ENCODE data around the gene FBN1.

Gene FBN1

DNA sequence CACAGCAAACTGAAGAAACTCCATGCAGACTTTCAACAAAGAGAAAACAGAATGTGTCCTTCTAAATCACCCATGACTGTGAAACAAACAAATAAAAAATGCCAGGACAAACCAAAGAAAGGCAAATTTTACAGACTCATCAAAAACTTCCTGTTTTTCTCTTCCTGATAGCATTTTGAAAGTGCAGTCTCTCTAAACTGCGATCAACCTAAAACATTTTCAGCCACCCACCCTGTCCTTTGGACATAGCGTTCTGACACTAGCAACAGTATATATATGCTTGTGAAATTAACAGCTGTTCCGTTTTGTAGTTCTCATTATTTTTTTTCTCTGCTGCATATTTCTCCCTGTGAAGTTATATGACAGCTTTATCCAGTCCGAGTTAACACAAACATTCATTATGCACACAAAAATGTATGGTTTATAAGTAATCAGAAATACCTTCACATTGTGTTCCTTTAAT is 151.7 kb downstream of the FBN1 start:
- H3K79me1 ChIP-seq (replicated peaks; ENCODE audit: low read length, poor library complexity, severe bottlenecking) = peaks cover 12% of the 10 kb centered on the region
- H3K4me2 ChIP-seq (ENCODE audit: low read length, poor library complexity, severe bottlenecking) = peak overlapping the region; percentile 33
- H3K9me3 ChIP-seq (ENCODE audit: control insufficient read depth, low read length) = no peaks in the 10 kb centered on the region
- H2BK15ac ChIP-seq (ENCODE audit: low read depth, poor library complexity, severe bottlenecking) = no peak overlapping the region
- H3K27ac ChIP-seq (ENCODE audit: low read length, poor library complexity, severe bottlenecking) = peak overlapping the region; percentile 94
- peak overlapping the region; percentile 89 for H3K9ac ChIP-seq (ENCODE audit: low read length)
- H3K27me3 ChIP-seq (ENCODE audit: control insufficient read depth in 1 of 2, insufficient read depth in 1 of 2, low read length in 2 of 2) = no peaks in the 10 kb centered on the region
- no peak overlapping the region for H3K18ac ChIP-seq (ENCODE audit: low read depth in 1 of 2, low read length in 2 of 2)
- H3K4me3 ChIP-seq (ENCODE audit: insufficient read depth in 1 of 2, low read depth in 1 of 2, low read length in 2 of 2) = peak overlapping the region in 1 of 2 experiments; percentile 21
- H3K14ac ChIP-seq (ENCODE audit: low read length in 2 of 2) = no peak overlapping the region
- H2AFZ ChIP-seq (ENCODE audit: low read depth, low read length) = no peak overlapping the region
- no CpG with 5 or more reads among the region's 4 CpGs for WGBS
- DNase-seq = no peak
- no peak overlapping the region for H4K91ac ChIP-seq (ENCODE audit: low read length)
- H3K4ac ChIP-seq (ENCODE audit: low read depth in 1 of 2, low read length in 2 of 2) = no peak overlapping the region
- H2BK120ac ChIP-seq (ENCODE audit: low read depth, low read length) = no peak overlapping the region
- no peak overlapping the region for H4K8ac ChIP-seq (ENCODE audit: low read length)
- H2AK5ac ChIP-seq (ENCODE audit: low read length, severe bottlenecking) = no peak overlapping the region
- no peak overlapping the region for H2BK12ac ChIP-seq (ENCODE audit: low read length in 2 of 2)
- peak overlapping the region; percentile 44 for H2BK5ac ChIP-seq (ENCODE audit: low read depth, low read length, poor library complexity, severe bottlenecking)
- peaks cover 2% of the 10 kb centered on the region for H3K4me1 ChIP-seq (ENCODE audit: control insufficient read depth, insufficient read depth, low read depth, low read length)
- H3K23ac ChIP-seq (ENCODE audit: low read length in 2 of 2) = no peak overlapping the region
- H3K36me3 ChIP-seq (ENCODE audit: control insufficient read depth in 1 of 2, insufficient read depth in 2 of 2, low read depth in 1 of 2, low read length in 2 of 2) = peaks cover 22 to 91% of the 10 kb centered on the region in 2 experiments

DNA sequence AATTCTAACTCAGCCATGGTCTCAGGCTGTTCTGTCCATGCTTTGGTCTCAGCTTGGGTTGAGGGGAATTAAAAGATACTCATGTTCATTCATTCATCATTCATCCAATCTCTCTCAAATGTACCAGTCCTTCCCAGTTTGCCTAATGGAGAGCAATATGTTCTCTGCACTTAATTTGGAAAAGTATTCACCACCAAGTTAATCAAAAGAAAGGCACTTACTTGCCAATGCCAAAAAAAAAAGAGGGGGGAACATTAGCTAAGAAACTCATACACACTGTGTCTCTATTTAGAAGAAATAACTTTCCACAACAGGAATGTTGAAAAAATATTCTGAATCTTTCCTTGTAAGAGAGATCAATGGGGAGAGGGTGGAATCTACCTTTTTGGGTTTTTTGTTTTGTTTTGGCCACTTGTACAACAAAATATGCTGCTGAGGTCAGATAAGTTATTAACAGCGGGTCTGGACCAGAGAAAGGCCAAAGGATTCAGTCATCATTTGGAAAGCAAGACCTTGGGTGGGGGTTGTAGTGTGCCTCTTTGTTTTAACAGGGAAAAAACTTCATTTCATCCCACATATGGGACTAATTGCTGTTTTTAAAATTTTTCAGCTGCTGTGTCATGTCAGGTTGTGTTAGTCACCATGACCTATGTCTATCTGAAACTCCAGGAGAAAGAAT is 152.3 kb downstream of the FBN1 start:
- WGBS = 13% methylated on average over 1 of the region's 1 CpG
- Histone ChIP-seq H4K91ac (ENCODE audit: low read length) (no peak overlapping the region), H3K4me1 (ENCODE audit: control insufficient read depth, insufficient read depth, low read depth, low read length) (peaks cover 2% of the 10 kb centered on the region)

DNA sequence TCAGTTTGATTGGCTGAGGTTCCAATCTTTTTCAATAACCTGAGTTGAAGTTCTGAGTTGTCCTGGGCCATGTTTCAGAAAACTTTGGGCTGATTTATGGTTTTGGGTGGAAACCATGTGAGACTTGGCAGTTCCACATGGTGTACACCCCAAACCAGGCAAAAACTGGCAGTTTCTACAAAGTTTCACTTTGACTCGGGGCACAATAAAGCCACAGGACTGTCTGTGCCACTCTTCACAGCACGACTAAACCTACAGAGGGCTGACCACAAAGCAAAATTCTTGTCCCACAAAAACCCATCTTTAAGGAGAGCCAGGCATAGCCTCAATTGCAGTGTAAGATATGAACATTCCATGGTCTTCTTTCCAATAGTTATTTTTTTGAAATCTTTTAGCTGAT is 159.3 kb downstream of the FBN1 start:
- 100% methylated on average over 2 of the region's 2 CpGs for WGBS
- no peak overlapping the region for H3K23ac ChIP-seq (ENCODE audit: low read length in 2 of 2)
- H3K4me1 ChIP-seq (ENCODE audit: control insufficient read depth, insufficient read depth, low read depth, low read length) = no peaks in the 10 kb centered on the region
- DNase-seq = no peak
- H4K91ac ChIP-seq (ENCODE audit: low read length) = no peak overlapping the region
- no peak overlapping the region for H3K27ac ChIP-seq (ENCODE audit: low read length, poor library complexity, severe bottlenecking)
- H2AFZ ChIP-seq (ENCODE audit: low read depth, low read length) = no peak overlapping the region
- peak overlapping the region; percentile 33 for H3K9ac ChIP-seq (ENCODE audit: low read length)
- no peak overlapping the region for H3K4ac ChIP-seq (ENCODE audit: low read depth in 1 of 2, low read length in 2 of 2)
- H2AK5ac ChIP-seq (ENCODE audit: low read length, severe bottlenecking) = no peak overlapping the region
- H3K4me2 ChIP-seq (ENCODE audit: low read length, poor library complexity, severe bottlenecking) = no peak overlapping the region
- no peak overlapping the region for H2BK15ac ChIP-seq (ENCODE audit: low read depth, poor library complexity, severe bottlenecking)
- no peaks in the 10 kb centered on the region for H3K9me3 ChIP-seq (ENCODE audit: control insufficient read depth, low read length)
- H3K4me3 ChIP-seq (ENCODE audit: insufficient read depth in 1 of 2, low read depth in 1 of 2, low read length in 2 of 2) = no peak overlapping the region
- peaks cover 27 to 98% of the 10 kb centered on the region in 2 experiments for H3K36me3 ChIP-seq (ENCODE audit: control insufficient read depth in 1 of 2, insufficient read depth in 2 of 2, low read depth in 1 of 2, low read length in 2 of 2)
- no peak overlapping the region for H4K8ac ChIP-seq (ENCODE audit: low read length)
- no peak overlapping the region for H3K14ac ChIP-seq (ENCODE audit: low read length in 2 of 2)
- no peak overlapping the region for H2BK12ac ChIP-seq (ENCODE audit: low read length in 2 of 2)
- no peaks in the 10 kb centered on the region for H3K27me3 ChIP-seq (ENCODE audit: control insufficient read depth in 1 of 2, insufficient read depth in 1 of 2, low read length in 2 of 2)
- H3K18ac ChIP-seq (ENCODE audit: low read depth in 1 of 2, low read length in 2 of 2) = no peak overlapping the region
- no peak overlapping the region for H2BK120ac ChIP-seq (ENCODE audit: low read depth, low read length)
- H3K79me1 ChIP-seq (replicated peaks; ENCODE audit: low read length, poor library complexity, severe bottlenecking) = peaks cover 17% of the 10 kb centered on the region
- H2BK5ac ChIP-seq (ENCODE audit: low read depth, low read length, poor library complexity, severe bottlenecking) = no peak overlapping the region

More for the DNA sequence above, 152.3 kb downstream of the FBN1 start:
- H3K36me3 ChIP-seq (ENCODE audit: control insufficient read depth in 1 of 2, insufficient read depth in 2 of 2, low read depth in 1 of 2, low read length in 2 of 2) = peaks cover 20 to 91% of the 10 kb centered on the region in 2 experiments
- H2BK12ac ChIP-seq (ENCODE audit: low read length in 2 of 2) = peak overlapping the region in 1 of 2 experiments; percentile 18
- no peak overlapping the region for H2BK120ac ChIP-seq (ENCODE audit: low read depth, low read length)
- H3K27me3 ChIP-seq (ENCODE audit: control insufficient read depth in 1 of 2, insufficient read depth in 1 of 2, low read length in 2 of 2) = no peaks in the 10 kb centered on the region
- no peak overlapping the region for H2AK5ac ChIP-seq (ENCODE audit: low read length, severe bottlenecking)
- H3K4ac ChIP-seq (ENCODE audit: low read depth in 1 of 2, low read length in 2 of 2) = no peak overlapping the region
- H3K4me3 ChIP-seq (ENCODE audit: insufficient read depth in 1 of 2, low read depth in 1 of 2, low read length in 2 of 2) = peak overlapping the region in 1 of 2 experiments; percentile 3
- no peak overlapping the region for H3K14ac ChIP-seq (ENCODE audit: low read length in 2 of 2)
- no peak overlapping the region for H4K8ac ChIP-seq (ENCODE audit: low read length)
- no peak overlapping the region for H2BK15ac ChIP-seq (ENCODE audit: low read depth, poor library complexity, severe bottlenecking)
- peak overlapping the region; percentile 89 for H3K9ac ChIP-seq (ENCODE audit: low read length)
- H3K18ac ChIP-seq (ENCODE audit: low read depth in 1 of 2, low read length in 2 of 2) = no peak overlapping the region
- no peaks in the 10 kb centered on the region for H3K9me3 ChIP-seq (ENCODE audit: control insufficient read depth, low read length)
- peak; percentile 82 for DNase-seq
- H3K23ac ChIP-seq (ENCODE audit: low read length in 2 of 2) = no peak overlapping the region
- peak overlapping the region; percentile 94 for H3K27ac ChIP-seq (ENCODE audit: low read length, poor library complexity, severe bottlenecking)
- H3K79me1 ChIP-seq (replicated peaks; ENCODE audit: low read length, poor library complexity, severe bottlenecking) = peaks cover 9% of the 10 kb centered on the region
- peak overlapping the region; percentile 31 for H2BK5ac ChIP-seq (ENCODE audit: low read depth, low read length, poor library complexity, severe bottlenecking)
- H2AFZ ChIP-seq (ENCODE audit: low read depth, low read length) = no peak overlapping the region
- H3K4me2 ChIP-seq (ENCODE audit: low read length, poor library complexity, severe bottlenecking) = no peak overlapping the region

DNA sequence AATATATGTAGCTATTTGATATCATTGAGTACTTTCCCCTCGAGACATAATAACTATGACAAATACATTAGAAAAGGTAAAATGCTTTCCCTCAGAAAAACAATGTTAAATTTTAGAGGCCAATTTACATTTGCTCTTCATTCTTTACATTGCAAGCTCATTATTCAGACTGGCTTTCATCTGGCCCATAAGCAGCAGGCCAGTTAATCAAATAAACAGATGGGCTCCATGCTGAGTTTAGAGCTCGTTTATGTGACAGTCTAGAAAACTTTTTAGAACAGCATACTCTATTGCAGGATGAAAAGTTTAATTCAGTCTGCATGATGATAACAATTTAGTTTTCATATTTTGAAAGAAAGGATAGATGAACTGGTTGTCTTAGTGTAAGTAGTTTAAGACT is 163.7 kb downstream of the FBN1 start:
- no peak overlapping the region for H3K14ac ChIP-seq (ENCODE audit: low read length in 2 of 2)
- H3K23ac ChIP-seq (ENCODE audit: low read length in 2 of 2) = no peak overlapping the region
- no peak overlapping the region for H4K91ac ChIP-seq (ENCODE audit: low read length)
- H3K79me1 ChIP-seq (replicated peaks; ENCODE audit: low read length, poor library complexity, severe bottlenecking) = peaks cover 9% of the 10 kb centered on the region
- no peak overlapping the region for H3K4me2 ChIP-seq (ENCODE audit: low read length, poor library complexity, severe bottlenecking)
- no peak overlapping the region for H3K18ac ChIP-seq (ENCODE audit: low read depth in 1 of 2, low read length in 2 of 2)
- H2BK5ac ChIP-seq (ENCODE audit: low read depth, low read length, poor library complexity, severe bottlenecking) = no peak overlapping the region
- no peaks in the 10 kb centered on the region for H3K27me3 ChIP-seq (ENCODE audit: control insufficient read depth in 1 of 2, insufficient read depth in 1 of 2, low read length in 2 of 2)
- no peak overlapping the region for H3K4ac ChIP-seq (ENCODE audit: low read depth in 1 of 2, low read length in 2 of 2)
- no peak overlapping the region for H2AFZ ChIP-seq (ENCODE audit: low read depth, low read length)
- no peak overlapping the region for H4K8ac ChIP-seq (ENCODE audit: low read length)
- no peak overlapping the region for H2BK15ac ChIP-seq (ENCODE audit: low read depth, poor library complexity, severe bottlenecking)
- peaks cover 9 to 98% of the 10 kb centered on the region in 2 experiments for H3K36me3 ChIP-seq (ENCODE audit: control insufficient read depth in 1 of 2, insufficient read depth in 2 of 2, low read depth in 1 of 2, low read length in 2 of 2)
- H3K9me3 ChIP-seq (ENCODE audit: control insufficient read depth, low read length) = no peaks in the 10 kb centered on the region
- H2BK120ac ChIP-seq (ENCODE audit: low read depth, low read length) = no peak overlapping the region
- H2BK12ac ChIP-seq (ENCODE audit: low read length in 2 of 2) = no peak overlapping the region
- H3K9ac ChIP-seq (ENCODE audit: low read length) = no peak overlapping the region
- H3K4me1 ChIP-seq (ENCODE audit: control insufficient read depth, insufficient read depth, low read depth, low read length) = no peaks in the 10 kb centered on the region
- 61% methylated on average over 2 of the region's 2 CpGs for WGBS
- no peak overlapping the region for H3K27ac ChIP-seq (ENCODE audit: low read length, poor library complexity, severe bottlenecking)
- no peak overlapping the region for H3K4me3 ChIP-seq (ENCODE audit: insufficient read depth in 1 of 2, low read depth in 1 of 2, low read length in 2 of 2)
- H2AK5ac ChIP-seq (ENCODE audit: low read length, severe bottlenecking) = no peak overlapping the region
- DNase-seq = no peak

Data from mesenchymal stem cell (in vitro differentiated cells and primary cell).